ENCODE results near the gene SHOX. TPM values are rescaled to one million over a fixed set of nuclear protein-coding genes. Genes with fewer than 3 reads are reported as not detected.
A peak's percentile ranks its signal among the peaks of the same experiment; 100 is the strongest.

The SHOX gene
- total RNA-seq, 6 experiments from 2014 or later, result not detected

DNA sequence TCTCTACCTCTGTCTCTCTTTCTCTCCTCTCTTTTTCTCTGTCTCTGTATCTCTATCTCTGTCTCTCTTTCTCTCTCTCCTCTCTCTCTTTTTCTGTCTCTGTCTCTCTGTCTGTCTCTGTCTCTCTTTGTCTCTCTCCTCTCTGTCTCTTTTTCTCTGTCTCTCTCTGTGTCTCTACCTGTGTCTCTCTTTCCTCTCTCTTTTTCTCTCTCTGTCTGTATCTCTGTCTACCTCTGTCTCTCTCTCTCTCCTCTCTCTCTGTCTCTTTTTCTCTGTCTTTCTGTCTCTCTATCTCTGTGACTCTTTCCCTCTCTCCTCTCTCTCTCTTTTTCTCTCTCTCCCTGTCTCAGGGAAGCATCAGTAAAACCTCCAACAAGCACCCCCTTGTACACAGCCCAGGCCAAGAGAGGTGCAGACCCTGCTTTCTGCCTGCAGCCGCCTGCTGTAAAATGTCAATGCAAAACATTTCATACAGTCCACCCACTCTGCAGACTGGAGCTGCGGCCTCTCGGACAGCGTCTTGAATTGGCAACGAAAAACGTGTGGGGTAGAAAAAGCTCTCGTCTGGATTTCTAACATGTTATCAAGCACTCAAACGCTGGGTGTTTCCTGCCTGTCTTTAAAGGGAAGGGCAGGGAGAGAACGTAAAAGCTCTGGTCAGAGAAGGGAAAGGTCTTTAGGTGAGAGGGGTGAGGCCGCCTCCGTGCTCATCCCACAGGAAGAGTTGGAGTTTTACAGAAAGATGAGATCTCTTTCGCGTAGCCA, 3.7 kb upstream of the SHOX start:
- Histone ChIP-seq H3K27ac (no peak overlapping the region), H3K4me3 (no peak overlapping the region), H3K36me3 (no peaks in the 10 kb centered on the region), H3K27me3 (peaks cover 0 to 10% of the 10 kb centered on the region in 2 donors), H3K9me3 (no peaks in the 10 kb centered on the region), H3K4me1 (no peaks in the 10 kb centered on the region)
- DNase-seq, result no peak
- TF ChIP-seq POLR2A (IDR thresholded peaks at IDR 0.05), result no peak
- TF ChIP-seq, protein P1, sequence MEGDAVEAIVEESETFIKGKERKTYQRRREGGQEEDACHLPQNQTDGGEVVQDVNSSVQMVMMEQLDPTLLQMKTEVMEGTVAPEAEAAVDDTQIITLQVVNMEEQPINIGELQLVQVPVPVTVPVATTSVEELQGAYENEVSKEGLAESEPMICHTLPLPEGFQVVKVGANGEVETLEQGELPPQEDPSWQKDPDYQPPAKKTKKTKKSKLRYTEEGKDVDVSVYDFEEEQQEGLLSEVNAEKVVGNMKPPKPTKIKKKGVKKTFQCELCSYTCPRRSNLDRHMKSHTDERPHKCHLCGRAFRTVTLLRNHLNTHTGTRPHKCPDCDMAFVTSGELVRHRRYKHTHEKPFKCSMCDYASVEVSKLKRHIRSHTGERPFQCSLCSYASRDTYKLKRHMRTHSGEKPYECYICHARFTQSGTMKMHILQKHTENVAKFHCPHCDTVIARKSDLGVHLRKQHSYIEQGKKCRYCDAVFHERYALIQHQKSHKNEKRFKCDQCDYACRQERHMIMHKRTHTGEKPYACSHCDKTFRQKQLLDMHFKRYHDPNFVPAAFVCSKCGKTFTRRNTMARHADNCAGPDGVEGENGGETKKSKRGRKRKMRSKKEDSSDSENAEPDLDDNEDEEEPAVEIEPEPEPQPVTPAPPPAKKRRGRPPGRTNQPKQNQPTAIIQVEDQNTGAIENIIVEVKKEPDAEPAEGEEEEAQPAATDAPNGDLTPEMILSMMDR (IDR thresholded peaks at IDR 0.05), result no peak
- WGBS (ENCODE audit: insufficient coverage, low coverage, low lambda C conversion rate, missing lambda C conversion rate), result 3% methylated on average over 13 of the region's 13 CpGs
- ATAC-seq, result no peak
- intact Hi-C loops (cut with DNase I), result no loop called here

DNA sequence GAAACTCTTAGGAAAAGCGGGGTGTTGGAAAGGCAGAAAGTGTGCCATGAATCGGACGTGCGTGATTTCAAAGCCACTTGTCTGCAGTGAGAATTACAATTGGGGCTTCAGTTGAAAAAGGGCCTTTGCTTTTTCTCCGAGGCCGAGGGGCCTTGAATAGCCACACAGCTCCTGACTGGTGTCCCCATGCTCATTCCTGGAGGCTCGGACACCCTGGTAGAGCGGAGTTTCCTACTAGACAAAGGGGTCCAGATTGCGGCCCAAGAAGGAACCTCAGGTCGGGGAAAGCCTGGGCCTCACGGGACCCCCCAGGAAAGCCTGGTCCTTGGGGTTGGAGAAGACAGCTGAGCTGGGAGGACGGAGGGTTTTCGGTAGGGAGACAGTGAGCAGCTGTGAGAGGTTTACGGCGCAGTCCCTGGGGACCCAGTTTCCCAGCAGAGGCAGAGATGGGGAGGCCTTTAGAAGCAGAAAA, 3.0 kb upstream of the SHOX start:
- ATAC-seq, result no peak
- TF ChIP-seq, protein P1 (IDR thresholded peaks at IDR 0.05), result no peak
- TF ChIP-seq POLR2A (IDR thresholded peaks at IDR 0.05), result no peak
- Histone ChIP-seq H3K4me3 (no peak overlapping the region), H3K36me3 (no peaks in the 10 kb centered on the region), H3K27me3 (peaks cover 0 to 10% of the 10 kb centered on the region in 2 donors), H3K4me1 (no peaks in the 10 kb centered on the region), H3K27ac (no peak overlapping the region), H3K9me3 (no peaks in the 10 kb centered on the region)
- peak in 1 of 3 donors; percentile 35 for DNase-seq
- 0% methylated on average over 5 of the region's 15 CpGs for WGBS (ENCODE audit: insufficient coverage, low coverage, low lambda C conversion rate, missing lambda C conversion rate)
- intact Hi-C loops (cut with DNase I), result no loop called here

DNA sequence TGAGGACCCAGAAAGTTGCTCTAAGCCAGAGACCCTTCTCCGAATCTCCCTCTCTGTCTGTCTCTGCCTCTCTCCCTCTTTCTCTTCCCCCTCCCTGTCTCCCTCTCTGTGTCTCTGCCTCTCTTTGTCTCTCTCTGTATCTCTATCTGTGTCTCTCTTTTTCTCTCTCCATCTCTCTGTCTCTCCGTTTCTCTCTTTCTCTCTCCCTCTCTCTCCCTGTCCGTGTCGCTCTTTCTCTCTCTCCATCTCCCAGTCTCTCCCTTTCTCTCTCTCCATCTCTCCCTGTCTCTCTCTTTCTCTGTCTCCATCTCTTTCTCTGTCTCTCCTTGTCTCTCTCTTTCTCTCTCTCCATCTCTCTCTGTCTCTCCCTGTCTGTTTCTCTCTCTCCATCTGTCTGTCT, 2.6 kb upstream of the SHOX start:
- Histone ChIP-seq H3K4me1 (no peaks in the 10 kb centered on the region), H3K27me3 (peaks cover 0 to 10% of the 10 kb centered on the region in 2 donors), H3K36me3 (no peaks in the 10 kb centered on the region), H3K9me3 (no peaks in the 10 kb centered on the region), H3K27ac (no peak overlapping the region), H3K4me3 (no peak overlapping the region)
- intact Hi-C loops (cut with DNase I), result no loop called here
- no peak for TF ChIP-seq POLR2A (IDR thresholded peaks at IDR 0.05)
- TF ChIP-seq, protein P1 (IDR thresholded peaks at IDR 0.05), result no peak
- no peak for ATAC-seq
- WGBS (ENCODE audit: insufficient coverage, low coverage, low lambda C conversion rate, missing lambda C conversion rate), result 9% methylated on average over 4 of the region's 4 CpGs
- DNase-seq, result no peak

DNA sequence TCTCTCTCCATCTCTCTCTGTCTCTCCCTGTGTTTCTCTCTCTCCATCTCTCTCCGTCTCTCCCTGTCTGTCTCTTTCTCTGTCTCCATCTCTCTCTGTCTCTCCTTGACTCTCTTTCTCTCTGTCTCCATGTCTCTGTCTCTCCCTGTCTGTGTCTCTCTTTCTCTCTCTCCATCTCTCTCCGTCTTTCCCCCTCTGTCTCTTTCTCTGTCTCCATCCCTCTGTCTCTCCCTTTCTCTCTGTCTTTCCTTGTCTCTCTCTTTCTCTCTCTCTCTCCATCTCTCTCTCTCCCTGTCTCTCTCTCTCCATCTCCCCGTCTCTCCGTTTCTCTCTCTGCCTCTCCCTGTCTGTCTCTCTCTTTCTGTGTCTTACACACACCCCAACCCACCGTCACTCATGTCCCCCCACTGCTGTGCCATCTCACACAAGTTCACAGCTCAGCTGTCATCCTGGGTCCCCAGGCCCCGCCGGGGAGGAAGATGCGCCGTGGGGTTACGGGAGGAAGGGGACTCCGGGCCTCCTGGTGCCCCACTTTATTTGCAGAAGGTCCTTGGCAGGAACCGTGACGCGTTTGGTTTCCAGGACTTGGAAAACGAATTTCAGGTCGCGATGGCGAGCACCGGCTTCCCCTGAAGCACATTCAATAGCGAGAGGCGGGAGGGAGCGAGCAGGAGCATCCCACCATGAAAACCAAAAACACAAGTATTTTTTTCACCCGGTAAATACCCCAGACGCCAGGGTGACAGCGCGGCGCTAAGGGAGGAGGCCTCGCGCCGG, 1.2 kb upstream of the SHOX start:
- DNase-seq (peak in 1 of 3 donors; percentile 27), ATAC-seq (no peak)
- Histone ChIP-seq H3K27ac (no peak overlapping the region), H3K36me3 (no peaks in the 10 kb centered on the region), H3K4me3 (no peak overlapping the region), H3K9me3 (no peaks in the 10 kb centered on the region), H3K27me3 (peaks cover 0 to 10% of the 10 kb centered on the region in 2 donors), H3K4me1 (no peaks in the 10 kb centered on the region)
- intact Hi-C loops (cut with DNase I), result no loop called here
- WGBS (ENCODE audit: insufficient coverage, low coverage, low lambda C conversion rate, missing lambda C conversion rate), result 10% methylated on average over 28 of the region's 30 CpGs
- TF ChIP-seq, protein P1 (IDR thresholded peaks at IDR 0.05), result no peak
- TF ChIP-seq POLR2A (IDR thresholded peaks at IDR 0.05), result no peak

Measured in right lobe of liver (tissue), 6 donors.